CD4-positive, alpha-beta memory T cell (primary cell): ENCODE measurements around the gene EP300. TPM values are rescaled to one million over a fixed set of nuclear protein-coding genes. Genes with fewer than 3 reads are reported as not detected.

Source experiments
- CTCF ChIA-PET: fragments of 350-600 bp; sonication (Branson Sonifier 250); formaldehyde crosslinking; loops from one replicate; lab custom pipeline; 2021; ENCODE audit warnings: inconsistent platforms; ENCODE audit not compliant: partially characterized antibody; lab: Charles Lee
- POLR2A ChIA-PET: fragments of 350-600 bp; sonication (Branson Sonifier 250); formaldehyde crosslinking; loops from one replicate; lab custom pipeline; 2021; ENCODE audit not compliant: partially characterized antibody; lab: Charles Lee
- DNase-seq, 5 donors: peaks; one replicate each; pipeline versions ENCODE4 v3.0.0 to v3.0.0-alpha.2; 2020 to 2022; ENCODE audit warnings: mixed read lengths in 1 of 5
- H3K27ac ChIP-seq: one replicate; pipeline ENCODE4 v1.7.0; 2013; ENCODE audit warnings: low read depth, low read length
- H3K27me3 ChIP-seq: 2 replicates; pipeline ENCODE4 v1.7.0; 2013; ENCODE audit warnings: mild to moderate bottlenecking, low read length, moderate library complexity; ENCODE audit not compliant: insufficient read depth
- H3K36me3 ChIP-seq: 2 replicates; pipeline ENCODE4 v1.7.0; 2013; ENCODE audit warnings: mild to moderate bottlenecking, low read length, moderate library complexity; ENCODE audit not compliant: insufficient read depth
- H3K4me1 ChIP-seq: 2 replicates; pipeline ENCODE4 v1.7.0; 2013; ENCODE audit warnings: mild to moderate bottlenecking, low read length, moderate library complexity; ENCODE audit not compliant: insufficient read depth
- H3K4me3 ChIP-seq, 2 donors: one replicate each; pipeline ENCODE4 v1.7.0; 2013; ENCODE audit warnings: low read length in 2 of 2, mild to moderate bottlenecking in 1 of 2
- H3K9me3 ChIP-seq, 2 donors: one replicate each; pipeline ENCODE4 v1.7.0; 2013; ENCODE audit warnings: low read length in 2 of 2, control low read depth in 1 of 2; ENCODE audit not compliant: control insufficient read depth in 1 of 2
- H3K27ac Mint-ChIP-seq, 7 donors: one replicate each; pipeline ENCODE4 v1.8.0; 2020 to 2021; ENCODE audit warnings: mixed read lengths in 7 of 7, mild to moderate bottlenecking in 6 of 7, inconsistent platforms in 3 of 7, moderate library complexity in 3 of 7
- H3K27me3 Mint-ChIP-seq, 2 donors: one replicate each; pipeline ENCODE4 v1.8.0; 2020 to 2021; ENCODE audit warnings: mixed read lengths in 2 of 2
- H3K36me3 Mint-ChIP-seq, 2 donors: one replicate each; pipeline ENCODE4 v1.8.0; 2020 to 2021; ENCODE audit warnings: mixed read lengths in 2 of 2, inconsistent platforms in 1 of 2, mild to moderate bottlenecking in 1 of 2
- H3K4me1 Mint-ChIP-seq, 4 donors: one replicate each; pipeline ENCODE4 v1.8.0; 2020 to 2021; ENCODE audit warnings: mixed read lengths in 4 of 4, mild to moderate bottlenecking in 1 of 4
- H3K4me3 Mint-ChIP-seq, 8 donors: one replicate each; pipeline ENCODE4 v1.8.0; 2020 to 2021; ENCODE audit warnings: mixed read lengths in 8 of 8, mild to moderate bottlenecking in 7 of 8, moderate library complexity in 6 of 8, inconsistent platforms in 3 of 8
- H3K9me3 Mint-ChIP-seq, 8 donors: one replicate each; pipeline ENCODE4 v1.8.0; 2020 to 2021; ENCODE audit warnings: mixed read lengths in 8 of 8, mild to moderate bottlenecking in 5 of 8, inconsistent platforms in 3 of 8, moderate library complexity in 1 of 8
- intact Hi-C: fragments of 100-400 bp; cut with micrococcal nuclease; formaldehyde crosslinking; loops from one replicate; pipeline ENCODE4 v1.15.1; 2023
- polyA plus RNA-seq, 2 donors: library from polyadenylated mRNA; unstranded; fragments of 300-500 nt; fragmentation: Illumina TruSeq; gene quantifications; one replicate each; pipeline ENCODE4 v1.2.3, GENCODE V29; 2021
- total RNA-seq, 2 experiments: library from RNA; stranded (reverse); gene quantifications; one replicate each; pipeline ENCODE4 v1.2.3, GENCODE V29; 2021

The EP300 gene
- total and polyA plus RNA-seq, 4 experiments from 2014 or later = 3.5 to 125 (median 66.7) TPM

DNA sequence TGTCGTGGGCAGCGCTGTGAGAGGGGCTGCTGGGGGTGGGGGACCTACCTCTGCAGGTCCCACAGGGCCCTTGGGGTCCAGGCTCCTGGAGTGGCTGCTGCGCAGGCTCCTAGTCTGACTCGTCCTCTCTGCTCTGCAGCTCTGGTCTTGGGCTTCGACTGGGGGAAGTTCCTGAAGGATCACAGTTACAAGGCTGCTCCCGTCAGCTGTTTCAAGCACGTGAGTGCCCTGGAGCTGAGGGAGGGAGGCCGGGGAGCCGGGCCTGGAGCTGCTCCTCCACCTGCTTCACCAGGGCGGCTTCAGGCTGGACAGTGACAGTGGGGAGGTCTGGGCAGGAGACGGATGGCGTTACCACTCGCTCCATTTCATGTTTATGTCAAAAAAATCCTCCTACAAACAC, 124.6 kb downstream of the EP300 start:
- no peak for DNase-seq
- Histone ChIP-seq H3K36me3 (peaks cover 42% of the 10 kb centered on the region), H3K4me3 (no peak overlapping the region), H3K9me3 (no peaks in the 10 kb centered on the region), H3K27me3 (no peaks in the 10 kb centered on the region), H3K4me1 (peaks cover 14% of the 10 kb centered on the region), H3K27ac (no peak overlapping the region)
- no peak overlapping the region for H3K4me3 Mint-ChIP-seq
- peak overlapping the region in 1 of 7 donors; percentile 59 for H3K27ac Mint-ChIP-seq
- H3K4me1 Mint-ChIP-seq = peaks cover 8 to 32% (median 23%) of the 10 kb centered on the region in 4 donors
- ChIA-PET POLR2A (interaction anchor here (1.1 kb wide), 2 partner anchors 21 to 265 kb away, joined by 3 to 6 read pairs; no protein-coding TSS in a partner anchor), CTCF (no interaction called here)
- intact Hi-C loops = no loop called here
- peaks cover 35 to 52% of the 10 kb centered on the region in 2 donors for H3K36me3 Mint-ChIP-seq
- H3K27me3 Mint-ChIP-seq = no peaks in the 10 kb centered on the region
- no peaks in the 10 kb centered on the region for H3K9me3 Mint-ChIP-seq

DNA sequence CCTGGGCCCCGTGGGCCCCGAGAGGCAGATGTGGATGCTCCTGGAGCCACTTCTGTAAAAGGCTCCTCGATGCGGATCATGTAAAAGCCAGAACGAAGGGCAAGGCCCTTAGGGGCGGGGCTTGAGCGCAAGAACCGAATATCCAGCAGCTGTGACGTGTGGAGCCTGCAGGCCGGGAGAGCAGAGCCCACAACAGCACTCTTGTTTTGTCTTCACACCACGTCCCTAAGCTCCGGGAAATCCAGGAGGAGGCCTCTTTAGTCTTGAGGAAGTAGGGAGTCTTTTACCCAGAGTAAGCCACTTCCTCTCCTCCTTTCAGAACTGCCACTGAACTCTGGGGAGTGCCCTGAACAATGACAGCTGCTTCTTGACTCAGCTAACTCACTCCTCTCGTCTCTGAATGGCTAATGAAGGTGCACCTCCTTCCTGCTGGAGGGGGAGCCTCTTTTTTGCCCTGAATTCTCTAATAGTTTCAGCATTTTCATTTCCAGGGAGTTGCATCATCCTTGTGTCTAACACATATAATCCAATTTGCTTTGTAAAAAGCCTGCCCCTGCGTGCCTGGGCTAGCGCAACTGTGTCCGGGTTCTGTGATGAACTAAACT, 125.3 kb downstream of the EP300 start:
- Mint-ChIP-seq H3K9me3 (no peaks in the 10 kb centered on the region), H3K4me1 (peaks cover 8 to 32% (median 22%) of the 10 kb centered on the region in 4 donors), H3K27me3 (no peaks in the 10 kb centered on the region), H3K27ac (peak overlapping the region; percentile 59 to 91 (median 78)), H3K4me3 (peak overlapping the region in 7 of 8 donors; percentile 30 to 71 (median 53)), H3K36me3 (peaks cover 32 to 53% of the 10 kb centered on the region in 2 donors)
- intact Hi-C loops = no loop called here
- H3K9me3 ChIP-seq = no peaks in the 10 kb centered on the region
- no peak overlapping the region for H3K27ac ChIP-seq
- peak overlapping the region in 1 of 2 donors; percentile 24 for H3K4me3 ChIP-seq
- peak in 4 of 5 donors; percentile 17 to 55 (median 30) for DNase-seq
- H3K4me1 ChIP-seq = peaks cover 14% of the 10 kb centered on the region
- ChIA-PET POLR2A (interaction anchor here (1.1 kb wide), 2 partner anchors 20 to 266 kb away, joined by 3 to 6 read pairs; no protein-coding TSS in a partner anchor), CTCF (interaction anchor here (0.7 kb wide), 1 partner anchor 20 kb away, joined by 4 read pairs; no protein-coding TSS in a partner anchor)
- no peaks in the 10 kb centered on the region for H3K27me3 ChIP-seq
- H3K36me3 ChIP-seq = peaks cover 47% of the 10 kb centered on the region

- Mint-ChIP-seq H3K27me3 (no peaks in the 10 kb centered on the region), H3K4me3 (no peak overlapping the region), H3K36me3 (peaks cover 18 to 60% of the 10 kb centered on the region in 2 donors), H3K9me3 (no peaks in the 10 kb centered on the region), H3K27ac (peak overlapping the region in 2 of 7 donors; percentile 36 to 42), H3K4me1 (peaks cover under 1 to 10% (median 1%) of the 10 kb centered on the region in 4 donors)
- Histone ChIP-seq H3K36me3 (peaks cover 74% of the 10 kb centered on the region), H3K4me3 (no peak overlapping the region), H3K9me3 (no peaks in the 10 kb centered on the region), H3K27ac (no peak overlapping the region), H3K4me1 (peaks cover 3% of the 10 kb centered on the region), H3K27me3 (no peaks in the 10 kb centered on the region)
- CTCF ChIA-PET = no interaction called here
- no peak for DNase-seq
- intact Hi-C loops = no loop called here
- POLR2A ChIA-PET = interaction anchor here (0.9 kb wide), 1 partner anchor 15 kb away, joined by 5 read pairs; no protein-coding TSS in a partner anchor
Measured at GRCh38 chr22:41222846-41223507, 130.6 kb downstream of the EP300 start.

- Histone ChIP-seq H3K9me3 (no peaks in the 10 kb centered on the region), H3K4me1 (no peaks in the 10 kb centered on the region), H3K27ac (no peak overlapping the region), H3K4me3 (no peak overlapping the region), H3K36me3 (peaks cover 74% of the 10 kb centered on the region), H3K27me3 (no peaks in the 10 kb centered on the region)
- CTCF ChIA-PET = no interaction called here
- POLR2A ChIA-PET = interaction anchor here (0.5 to 0.9 kb wide), 2 partner anchors 12 to 14 kb away, joined by 5 read pairs; no protein-coding TSS in a partner anchor
- intact Hi-C loops = no loop called here
- Mint-ChIP-seq H3K27ac (peak overlapping the region in 1 of 7 donors; percentile 68), H3K9me3 (no peaks in the 10 kb centered on the region), H3K36me3 (peaks cover 18 to 58% of the 10 kb centered on the region in 2 donors), H3K4me1 (peaks cover 0 to 8% (median 0%) of the 10 kb centered on the region in 4 donors), H3K4me3 (no peak overlapping the region), H3K27me3 (no peaks in the 10 kb centered on the region)
- DNase-seq = no peak
Measured at GRCh38 chr22:41223535-41223934, 131.1 kb downstream of the EP300 start.

- Histone ChIP-seq H3K36me3 (peaks cover 51% of the 10 kb centered on the region), H3K4me3 (no peak overlapping the region)
- CTCF ChIA-PET = interaction anchor here (1.7 kb wide), 1 partner anchor 11 kb away, joined by 10 read pairs; no protein-coding TSS in a partner anchor
Measured at GRCh38 chr22:41226723-41227655, 134.6 kb downstream of the EP300 start.

DNA sequence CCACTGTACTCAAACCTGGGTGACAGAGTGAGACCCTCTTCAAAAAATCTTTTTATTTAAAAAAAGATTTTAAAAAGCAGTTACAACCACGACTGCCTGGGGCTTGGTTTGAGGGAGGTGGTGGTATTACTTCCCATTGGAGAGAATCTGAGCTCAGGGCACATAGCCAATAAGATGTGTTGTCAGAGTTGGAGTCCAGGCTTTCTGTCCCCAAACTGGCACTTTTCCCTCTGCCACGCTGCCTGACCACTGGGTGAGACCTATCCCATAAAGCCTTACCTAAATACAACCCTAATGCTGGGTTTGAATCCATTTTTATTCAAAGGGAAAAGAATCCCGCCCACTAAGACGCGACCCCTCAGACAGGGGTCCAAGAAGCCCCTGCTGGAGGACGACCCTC, 136.8 kb downstream of the EP300 start:
- Mint-ChIP-seq H3K27me3 (no peaks in the 10 kb centered on the region), H3K27ac (peak overlapping the region in 1 of 7 donors; percentile 43), H3K4me1 (peaks cover 0 to 1% (median 0%) of the 10 kb centered on the region in 4 donors), H3K4me3 (no peak overlapping the region), H3K36me3 (peaks cover 11 to 46% of the 10 kb centered on the region in 2 donors), H3K9me3 (no peaks in the 10 kb centered on the region)
- Histone ChIP-seq H3K36me3 (peaks cover 32% of the 10 kb centered on the region), H3K9me3 (no peaks in the 10 kb centered on the region), H3K4me3 (no peak overlapping the region), H3K27ac (no peak overlapping the region), H3K4me1 (no peaks in the 10 kb centered on the region), H3K27me3 (no peaks in the 10 kb centered on the region)
- intact Hi-C loops = no loop called here
- DNase-seq = no peak
- ChIA-PET POLR2A (interaction anchor here (3.7 kb wide), 1 partner anchor 8 kb away, joined by 21 read pairs; no protein-coding TSS in a partner anchor), CTCF (no interaction called here)

More at GRCh38 chr22:41226723-41227655, 134.6 kb downstream of the EP300 start:
- H3K4me1 Mint-ChIP-seq = no peaks in the 10 kb centered on the region
- H3K9me3 Mint-ChIP-seq = no peaks in the 10 kb centered on the region
- no peak overlapping the region for H3K27ac Mint-ChIP-seq
- no peaks in the 10 kb centered on the region for H3K4me1 ChIP-seq
- H3K9me3 ChIP-seq = no peaks in the 10 kb centered on the region
- no peaks in the 10 kb centered on the region for H3K27me3 Mint-ChIP-seq
- no peaks in the 10 kb centered on the region for H3K27me3 ChIP-seq
- H3K4me3 Mint-ChIP-seq = no peak overlapping the region
- peaks cover 11 to 57% of the 10 kb centered on the region in 2 donors for H3K36me3 Mint-ChIP-seq
- no peak for DNase-seq
- no peak overlapping the region for H3K27ac ChIP-seq
- intact Hi-C loops = no loop called here
- POLR2A ChIA-PET = interaction anchor here (3.7 kb wide), 1 partner anchor 11 kb away, joined by 21 read pairs; no protein-coding TSS in a partner anchor
